SK-N-SH (cell line): ENCODE measurements around the gene MBD3L2. TPM values are rescaled to one million over a fixed set of nuclear protein-coding genes. Genes with fewer than 3 reads are reported as not detected.

Source experiments
- CHD2 ChIP-seq: fragments of 150-350 bp; IDR thresholded peaks from 2 replicates; pipeline ENCODE4 v1.6.1; 2018; ENCODE audit warnings: low read length; ENCODE audit not compliant: partially characterized antibody
- EP300 ChIP-seq, 2 experiments: IDR thresholded peaks; 2 replicates each; pipeline versions ENCODE4 v1.4.0 to v1.6.1; 2012; ENCODE audit warnings: borderline replicate concordance in 1 of 2, low read depth in 1 of 2, low read length in 1 of 2
- FOSL2 ChIP-seq: IDR thresholded peaks from 2 replicates; pipeline ENCODE4 v1.4.0; 2012; ENCODE audit warnings: low read depth, mild to moderate bottlenecking, moderate library complexity, borderline replicate concordance
- FOXJ3 ChIP-seq: sonication (generic); formaldehyde crosslinking; IDR thresholded peaks from 2 replicates; pipeline ENCODE4 v1.5.1; 2020; ENCODE audit warnings: mild to moderate bottlenecking, missing genetic modification reagents
- GABPA ChIP-seq: IDR thresholded peaks from 2 replicates; pipeline ENCODE4 v1.4.0; 2012; ENCODE audit warnings: low read depth, mild to moderate bottlenecking
- IRF3 ChIP-seq: fragments of 150-350 bp; IDR thresholded peaks from 2 replicates; pipeline ENCODE4 v1.6.1; 2016; ENCODE audit warnings: mild to moderate bottlenecking, low read depth, low read length
- POLR2AphosphoS5 ChIP-seq: IDR thresholded peaks from 2 replicates; pipeline ENCODE4 v1.6.1; 2012; ENCODE audit warnings: low read depth, low read length
- SIN3A ChIP-seq: IDR thresholded peaks from 2 replicates; pipeline ENCODE4 v1.6.1; 2012; ENCODE audit warnings: low read depth, mild to moderate bottlenecking, low read length, moderate library complexity, borderline replicate concordance
- SMC3 ChIP-seq: IDR thresholded peaks from 2 replicates; pipeline ENCODE4 v1.6.1; 2012; ENCODE audit warnings: low read depth, low read length, improper control_type of control experiment
- TCF12 ChIP-seq: IDR thresholded peaks from 2 replicates; pipeline ENCODE4 v1.4.0; 2012
- USF1 ChIP-seq: IDR thresholded peaks from 2 replicates; pipeline ENCODE4 v1.4.0; 2012; ENCODE audit warnings: low read depth, borderline replicate concordance
- USF2 ChIP-seq: fragments of 150-350 bp; IDR thresholded peaks from 2 replicates; pipeline ENCODE4 v1.6.1; 2017; ENCODE audit warnings: antibody characterized with exemption, low read length, low read depth, borderline replicate concordance
- ZBTB33 ChIP-seq: IDR thresholded peaks from 2 replicates; pipeline ENCODE4 v1.4.0; 2012; ENCODE audit warnings: low read depth, borderline replicate concordance
- polyA plus RNA-seq, 3 experiments: library from polyadenylated mRNA; depleted of rRNA; stranded (reverse); fragments of >200 nt; gene quantifications; 2 replicates each; pipeline ENCODE4 v1.2.3, GENCODE V29; 2012
- TF ChIP-seq, protein P1 (sequence below): fragments of 200-600 bp; sonication (generic); IDR thresholded peaks from 2 replicates; pipeline ENCODE4 v1.6.1; 2017; ENCODE audit warnings: antibody characterized with exemption, mild to moderate bottlenecking, moderate library complexity

MBD3L2 gene
- polyA plus RNA-seq, 1 of the 3 experiments (the other 2 are of a cell fraction), result 0.12 TPM

DNA sequence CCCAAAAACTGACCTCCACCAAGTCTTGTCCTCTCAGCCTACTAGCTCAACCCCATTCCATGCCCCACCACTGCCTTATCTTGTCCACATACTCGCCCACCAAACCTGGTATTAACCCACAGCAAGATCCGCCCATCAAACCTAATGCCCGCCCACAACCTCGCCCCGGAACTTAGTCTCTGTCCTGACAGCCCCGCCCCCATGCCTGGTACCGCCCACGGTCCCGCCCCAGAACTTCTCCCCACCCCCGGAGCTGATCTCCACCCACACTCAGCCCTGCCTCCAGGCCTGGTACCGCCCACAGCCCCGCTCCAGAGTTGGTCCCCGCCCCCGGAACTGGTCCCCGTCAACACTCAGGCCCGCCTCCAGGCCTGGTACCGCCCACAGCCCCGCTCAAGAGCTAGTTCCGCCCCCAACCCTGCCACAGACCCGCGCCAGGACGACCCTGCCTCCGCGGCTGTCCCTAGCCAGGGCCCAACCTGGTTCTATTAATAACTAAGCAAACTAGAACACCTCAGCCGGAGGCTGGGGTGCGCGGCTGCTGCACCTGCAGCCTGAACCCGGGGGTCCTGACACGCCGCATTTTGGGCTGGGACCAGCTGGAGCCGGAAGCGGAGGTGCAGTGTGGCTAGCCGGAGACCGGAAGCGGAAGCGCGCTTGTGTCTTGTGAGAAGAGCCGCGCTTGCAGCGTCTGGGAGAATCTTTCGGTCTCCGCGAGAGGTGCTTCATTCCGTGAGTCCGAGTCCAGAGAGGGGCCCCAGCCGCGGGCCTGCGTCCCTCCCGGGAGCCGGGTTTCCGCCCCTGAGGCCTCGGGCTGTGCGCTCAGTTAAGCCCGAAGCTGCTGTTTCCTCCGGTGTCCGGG is 20.2 kb downstream of the MBD3L2 start, which contains the start of gene ZNF557 (continued):
- no peak; the same call in 1 of the 2 replicates for TF ChIP-seq SIN3A
- TF ChIP-seq, protein P1, sequence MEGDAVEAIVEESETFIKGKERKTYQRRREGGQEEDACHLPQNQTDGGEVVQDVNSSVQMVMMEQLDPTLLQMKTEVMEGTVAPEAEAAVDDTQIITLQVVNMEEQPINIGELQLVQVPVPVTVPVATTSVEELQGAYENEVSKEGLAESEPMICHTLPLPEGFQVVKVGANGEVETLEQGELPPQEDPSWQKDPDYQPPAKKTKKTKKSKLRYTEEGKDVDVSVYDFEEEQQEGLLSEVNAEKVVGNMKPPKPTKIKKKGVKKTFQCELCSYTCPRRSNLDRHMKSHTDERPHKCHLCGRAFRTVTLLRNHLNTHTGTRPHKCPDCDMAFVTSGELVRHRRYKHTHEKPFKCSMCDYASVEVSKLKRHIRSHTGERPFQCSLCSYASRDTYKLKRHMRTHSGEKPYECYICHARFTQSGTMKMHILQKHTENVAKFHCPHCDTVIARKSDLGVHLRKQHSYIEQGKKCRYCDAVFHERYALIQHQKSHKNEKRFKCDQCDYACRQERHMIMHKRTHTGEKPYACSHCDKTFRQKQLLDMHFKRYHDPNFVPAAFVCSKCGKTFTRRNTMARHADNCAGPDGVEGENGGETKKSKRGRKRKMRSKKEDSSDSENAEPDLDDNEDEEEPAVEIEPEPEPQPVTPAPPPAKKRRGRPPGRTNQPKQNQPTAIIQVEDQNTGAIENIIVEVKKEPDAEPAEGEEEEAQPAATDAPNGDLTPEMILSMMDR, result no peak
- TF ChIP-seq POLR2AphosphoS5, result peak; percentile 90
- no peak for TF ChIP-seq SMC3
- 0 out of 2 replicates have a peak, but pooled peaks have one; percentile 23 for TF ChIP-seq USF1
- no peak for TF ChIP-seq IRF3
- no peak for TF ChIP-seq ZBTB33
- TF ChIP-seq FOSL2, result no peak
- no peak for TF ChIP-seq USF2
- TF ChIP-seq TCF12, result no peak
- no peak for TF ChIP-seq EP300 (IDR thresholded peaks at IDR 0.05; ENCODE audit: borderline replicate concordance in 1 of 2, low read depth in 1 of 2, low read length in 1 of 2)
- TF ChIP-seq FOXJ3 (CRISPR knock-in tag), result no peak
- TF ChIP-seq GABPA, result peak; percentile 95
- TF ChIP-seq CHD2, result peak; percentile 41
